SK-N-SH treated with all-trans-retinoic acid at 6 μM for 48 hours (cell line): Measurements from ENCODE around the gene RPL3.

Experiments
- ARNTL ChIP-seq: fragments of 450-650 bp; formaldehyde crosslinking; IDR thresholded peaks from 2 replicates; pipeline ENCODE4 v1.5.0; 2020; ENCODE audit warnings: low read depth, mild to moderate bottlenecking, moderate library complexity, borderline replicate concordance
- CREB5 ChIP-seq: fragments of 250-450 bp; sonication (Bioruptor Pico); IDR thresholded peaks from 2 replicates; pipeline ENCODE4 v1.5.1; 2020; ENCODE audit warnings: low read depth, mild to moderate bottlenecking, moderate library complexity
- CSDC2 ChIP-seq: fragments of 250-450 bp; sonication (Bioruptor Pico); IDR thresholded peaks from 2 replicates; pipeline ENCODE4 v1.5.0; 2020; ENCODE audit warnings: mild to moderate bottlenecking, moderate library complexity
- GLIS3 ChIP-seq: fragments of 250-450 bp; sonication (Bioruptor Pico); IDR thresholded peaks from 2 replicates; pipeline ENCODE4 v1.5.0; 2020; ENCODE audit warnings: mild to moderate bottlenecking, moderate library complexity
- OSR1 ChIP-seq: fragments of 250-450 bp; sonication (Bioruptor Pico); IDR thresholded peaks from 2 replicates; pipeline ENCODE4 v1.8.0; 2022; ENCODE audit warnings: moderate library complexity, mild to moderate bottlenecking, inconsistent platforms
- PATZ1 ChIP-seq: fragments of 250-450 bp; sonication (Bioruptor Pico); IDR thresholded peaks from 2 replicates; pipeline ENCODE4 v1.8.0; 2020; ENCODE audit warnings: mild to moderate bottlenecking, moderate library complexity, borderline replicate concordance
- PPARA ChIP-seq: fragments of 250-450 bp; sonication (Bioruptor Pico); IDR thresholded peaks from 2 replicates; pipeline ENCODE4 v1.5.0; 2020; ENCODE audit warnings: mild to moderate bottlenecking, borderline replicate concordance
- RARB ChIP-seq: fragments of 250-450 bp; sonication (Bioruptor Pico); IDR thresholded peaks from 2 replicates; pipeline ENCODE4 v1.8.0; 2021; ENCODE audit warnings: mild to moderate bottlenecking, moderate library complexity
- TCF4 ChIP-seq: fragments of 250-450 bp; sonication (Bioruptor Pico); IDR thresholded peaks from 2 replicates; pipeline ENCODE4 v1.8.0; 2021; ENCODE audit warnings: mild to moderate bottlenecking, moderate library complexity, borderline replicate concordance
- TSHZ2 ChIP-seq: fragments of 250-450 bp; sonication (Bioruptor Pico); IDR thresholded peaks from 2 replicates; pipeline ENCODE4 v1.5.0; 2020; ENCODE audit warnings: mild to moderate bottlenecking, moderate library complexity
- ZC3H10 ChIP-seq: fragments of 250-450 bp; sonication (Bioruptor Pico); IDR thresholded peaks from 2 replicates; pipeline ENCODE4 v1.5.1; 2021; ENCODE audit warnings: mild to moderate bottlenecking, moderate library complexity
- ZFP3 ChIP-seq: fragments of 250-450 bp; sonication (Bioruptor Pico); IDR thresholded peaks from 2 replicates; pipeline ENCODE4 v1.5.0; 2020; ENCODE audit warnings: mild to moderate bottlenecking, moderate library complexity
- ZFP30 ChIP-seq: fragments of 450-650 bp; formaldehyde crosslinking; IDR thresholded peaks from 2 replicates; pipeline ENCODE4 v1.5.0; 2022; ENCODE audit warnings: mild to moderate bottlenecking, moderate library complexity
- TF ChIP-seq, protein P1 (sequence below): fragments of 250-450 bp; sonication (Bioruptor Pico); IDR thresholded peaks from 2 replicates; pipeline ENCODE4 v1.8.0; 2021; ENCODE audit warnings: low read depth, mild to moderate bottlenecking, moderate library complexity, borderline replicate concordance

DNA sequence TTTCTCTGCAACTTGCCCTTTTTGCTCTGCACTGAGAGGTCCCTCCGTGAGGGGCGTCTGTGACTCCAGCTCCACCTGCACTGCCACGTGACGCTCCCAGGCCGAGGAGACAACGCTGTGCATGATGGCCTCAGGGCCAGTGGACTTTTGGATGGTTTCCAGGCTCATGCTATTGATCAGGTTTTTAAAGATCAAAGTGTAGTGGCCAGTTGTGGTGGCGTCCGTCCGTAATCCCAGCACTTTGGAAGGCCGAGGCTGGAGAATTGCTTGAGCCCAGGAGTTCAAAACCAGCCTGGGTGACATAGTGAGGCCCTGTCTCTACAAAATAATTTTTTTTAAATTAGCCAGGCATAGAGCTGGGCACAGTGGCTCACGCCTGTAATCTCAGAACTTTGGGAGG, 16.1 kb downstream of the RPL3 start:
- TF ChIP-seq ZC3H10 (no peak), GLIS3 (CRISPR knock-in tag) (no peak), ARNTL (CRISPR knock-in tag) (no peak), RARB (no peak), CREB5 (CRISPR knock-in tag) (no peak), ZFP30 (CRISPR knock-in tag) (no peak), CSDC2 (CRISPR knock-in tag) (no peak), PPARA (CRISPR knock-in tag) (no peak), TCF4 (CRISPR knock-in tag) (no peak), PATZ1 (CRISPR knock-in tag) (no peak), ZFP3 (CRISPR knock-in tag) (no peak), TSHZ2 (CRISPR knock-in tag) (no peak), OSR1 (CRISPR knock-in tag) (no peak)
- TF ChIP-seq, protein P1, sequence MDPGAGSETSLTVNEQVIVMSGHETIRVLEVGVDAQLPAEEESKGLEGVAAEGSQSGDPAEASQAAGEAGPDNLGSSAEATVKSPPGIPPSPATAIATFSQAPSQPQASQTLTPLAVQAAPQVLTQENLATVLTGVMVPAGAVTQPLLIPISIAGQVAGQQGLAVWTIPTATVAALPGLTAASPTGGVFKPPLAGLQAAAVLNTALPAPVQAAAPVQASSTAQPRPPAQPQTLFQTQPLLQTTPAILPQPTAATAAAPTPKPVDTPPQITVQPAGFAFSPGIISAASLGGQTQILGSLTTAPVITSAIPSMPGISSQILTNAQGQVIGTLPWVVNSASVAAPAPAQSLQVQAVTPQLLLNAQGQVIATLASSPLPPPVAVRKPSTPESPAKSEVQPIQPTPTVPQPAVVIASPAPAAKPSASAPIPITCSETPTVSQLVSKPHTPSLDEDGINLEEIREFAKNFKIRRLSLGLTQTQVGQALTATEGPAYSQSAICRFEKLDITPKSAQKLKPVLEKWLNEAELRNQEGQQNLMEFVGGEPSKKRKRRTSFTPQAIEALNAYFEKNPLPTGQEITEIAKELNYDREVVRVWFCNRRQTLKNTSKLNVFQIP: no peak
